SKM-1 treated with dmso at 0.1 percent for 144 hours (cell line): ENCODE measurements around the gene PEPD.
A peak's percentile ranks its signal among the peaks of the same experiment; 100 is the strongest.

Source experiments
- DNase-seq: peaks from one replicate; lab custom pipeline; 2025; ENCODE audit not compliant: unreplicated experiment; lab: John Stamatoyannopoulos, UW

Gene PEPD

DNA sequence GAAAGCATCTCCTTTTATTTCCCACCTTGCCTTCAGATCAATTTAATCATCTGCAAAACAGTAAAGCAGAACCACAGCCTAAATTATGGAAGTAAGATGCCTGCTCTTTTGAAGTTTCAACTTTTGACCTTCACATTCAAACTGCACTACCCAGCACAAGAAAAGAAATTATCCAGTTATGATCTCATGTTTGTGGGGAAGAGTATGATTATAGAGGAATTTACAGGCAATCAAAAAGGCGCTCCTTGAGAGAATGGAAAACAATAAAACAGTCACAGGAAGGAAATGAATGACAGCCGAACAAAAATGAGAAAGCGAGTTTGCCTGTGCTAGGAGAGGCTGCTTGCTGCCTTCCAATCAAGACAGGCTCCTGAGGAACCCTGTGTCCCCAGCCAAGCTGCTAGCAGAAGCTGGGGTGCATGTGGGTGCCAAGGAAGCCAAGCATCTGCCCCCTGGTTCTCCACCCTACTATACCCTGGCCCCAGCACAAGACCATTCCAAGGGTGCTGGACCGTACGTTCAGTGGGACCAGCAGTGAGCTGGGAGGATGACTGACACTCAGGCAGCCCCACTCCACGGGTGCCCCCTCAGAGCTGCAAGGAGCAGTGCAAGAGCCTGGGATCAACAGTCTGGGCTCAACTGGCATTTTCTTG, 47.8 kb downstream of the PEPD start:
- DNase-seq: no peak

GRCh38 chr19:33472691-33473652, 48.6 kb downstream of the PEPD start:
- DNase-seq: no peak

DNA sequence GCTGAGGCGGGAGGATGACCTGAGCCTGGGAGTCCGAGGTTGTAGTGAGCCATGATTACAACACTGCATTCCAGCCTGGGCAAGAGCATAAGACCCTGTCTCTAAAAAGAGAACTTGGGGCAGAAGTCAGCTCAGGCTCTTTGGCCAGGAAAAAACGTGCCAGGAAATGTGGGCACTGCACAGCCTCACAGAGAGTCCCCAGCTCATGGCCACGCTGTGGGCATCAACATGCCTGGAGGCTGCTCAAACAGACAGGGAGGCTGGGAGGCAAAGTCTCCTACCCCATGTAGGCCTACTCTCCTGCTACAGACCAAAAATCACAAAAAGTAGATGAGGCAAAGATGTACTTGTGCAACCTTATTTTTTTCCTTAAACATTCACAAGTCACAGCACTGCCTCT, 49.4 kb downstream of the PEPD start:
- no peak for DNase-seq

- no peak for DNase-seq
These were observed 50.2 kb downstream of the PEPD start for GRCh38 chr19:33471111-33471996.

- DNase-seq: no peak
These were observed 50.9 kb downstream of the PEPD start for GRCh38 chr19:33470686-33471085.

- DNase-seq: no peak
These were observed 51.6 kb downstream of the PEPD start for GRCh38 chr19:33470040-33470330.

DNA sequence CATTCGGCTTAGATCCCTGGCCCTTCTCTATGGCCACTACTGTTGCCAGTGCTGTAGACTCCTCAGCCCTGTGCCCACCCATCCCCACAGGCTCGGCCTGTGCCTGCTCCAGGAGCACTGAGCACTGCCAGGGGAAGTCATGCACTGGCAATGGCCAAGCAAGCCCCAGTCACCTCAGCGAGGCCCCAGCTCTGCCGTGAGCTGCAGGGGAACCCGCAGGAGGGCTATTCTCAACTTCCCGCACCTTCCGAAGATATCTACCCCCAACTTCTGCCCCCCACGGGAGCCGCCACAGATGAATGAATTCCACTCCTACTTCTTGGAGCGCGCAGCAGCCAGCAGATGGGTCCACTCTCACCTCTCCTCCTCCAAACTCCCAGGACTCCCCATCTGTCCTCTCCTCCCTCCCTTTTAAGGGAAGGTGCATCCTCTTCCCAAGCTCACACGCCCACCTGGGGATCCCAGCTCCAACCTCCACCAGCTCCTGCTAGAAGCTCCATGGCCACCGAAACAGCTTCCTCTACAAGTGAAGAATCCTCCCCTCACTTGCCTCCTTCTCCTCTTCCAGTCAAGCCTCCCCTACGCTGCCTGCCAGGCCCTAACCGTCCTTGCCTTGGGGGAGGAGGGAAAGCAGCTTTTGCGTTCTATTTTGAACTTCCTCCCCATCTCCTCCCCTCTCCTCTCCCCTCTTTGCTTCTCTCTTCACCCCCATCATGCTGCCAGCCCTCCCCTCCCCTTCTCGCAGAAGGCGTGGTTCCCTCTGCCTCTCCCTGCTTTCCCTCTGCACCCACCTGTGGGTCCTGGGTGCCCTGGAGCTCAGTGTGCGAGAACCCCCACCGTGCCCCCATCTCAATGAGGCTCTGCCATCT, 52.2 kb downstream of the PEPD start:
- no peak for DNase-seq

DNA sequence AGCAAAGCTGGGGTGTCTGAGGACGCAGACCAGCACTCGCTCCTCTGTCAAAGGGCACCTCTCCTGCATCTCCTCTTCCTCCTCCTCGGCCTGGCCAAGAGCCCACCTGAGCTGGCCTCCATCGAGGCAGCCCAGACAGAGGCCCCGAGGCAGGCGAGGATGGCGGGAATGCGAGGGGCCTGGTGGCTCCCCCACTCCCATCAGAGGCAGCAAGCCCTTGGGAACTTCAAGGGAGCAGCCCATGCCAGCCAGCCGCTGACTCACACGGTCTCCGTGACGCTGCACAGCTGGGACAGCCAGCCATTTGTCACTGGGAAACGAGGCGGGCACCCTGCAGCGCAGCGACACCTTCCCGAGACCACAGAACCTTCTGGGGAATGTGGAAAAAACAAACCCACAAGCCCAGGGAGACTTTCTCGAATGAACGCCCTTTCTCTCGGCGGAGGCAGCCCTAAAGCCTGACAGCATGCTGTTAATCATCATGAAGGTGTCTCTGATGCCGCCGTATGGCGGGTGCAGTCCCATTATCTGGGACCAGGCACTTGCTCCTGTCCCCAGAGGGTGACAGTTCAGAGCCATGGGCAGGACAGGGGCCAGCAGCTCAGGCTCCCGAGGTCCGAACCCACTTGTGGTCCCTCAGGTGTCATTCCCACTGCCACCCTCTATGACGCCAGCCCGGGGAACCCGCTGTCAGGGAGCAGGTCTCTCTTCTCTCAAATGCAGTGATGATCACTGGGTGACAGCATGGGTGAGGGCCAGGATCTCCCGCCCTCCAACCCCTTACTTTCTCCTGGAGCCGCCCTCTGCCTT, 53.0 kb downstream of the PEPD start:
- DNase-seq: no peak

- DNase-seq: no peak
These were observed 53.7 kb downstream of the PEPD start for GRCh38 chr19:33467851-33468250.

DNA sequence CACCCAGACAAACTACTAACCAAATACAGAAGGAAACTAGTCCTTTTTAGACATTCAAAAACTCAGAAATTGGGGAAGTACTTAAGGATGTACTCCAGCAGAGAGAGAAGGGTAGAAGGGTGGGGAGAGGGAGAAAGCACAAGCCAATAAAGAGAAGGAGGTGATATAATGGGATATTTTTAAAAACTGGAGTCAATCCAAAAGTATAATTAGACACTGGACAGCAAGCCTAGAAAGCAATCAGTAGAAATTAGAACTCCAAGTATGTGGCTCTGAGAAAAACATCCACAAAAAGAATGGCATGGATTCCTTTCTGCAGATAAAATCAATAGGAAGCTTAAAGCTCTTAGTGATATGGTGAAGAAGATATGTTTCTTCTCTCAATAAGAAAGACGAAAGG, 55.8 kb downstream of the PEPD start:
- DNase-seq: peak; percentile 1

DNA sequence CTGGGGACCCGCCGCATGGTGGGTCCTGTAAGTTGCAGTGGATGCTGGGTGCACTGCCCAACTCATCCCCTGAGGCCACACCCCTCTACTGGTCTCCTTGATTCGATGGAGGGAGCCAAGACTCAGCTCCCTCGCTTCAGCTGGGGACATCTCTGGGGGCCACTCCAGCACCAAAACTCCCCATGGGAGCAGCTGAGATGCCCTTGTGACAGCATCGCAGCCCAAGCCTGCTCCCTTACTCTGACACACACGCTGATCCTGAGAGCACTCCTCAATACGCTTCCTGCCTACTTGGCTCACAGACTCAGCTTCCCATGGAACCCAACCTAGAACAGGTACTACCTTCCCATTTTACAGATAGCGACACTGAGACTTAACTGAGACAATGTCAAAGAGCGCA, 56.2 kb downstream of the PEPD start:
- DNase-seq: no peak

GRCh38 chr19:33464733-33465115, 56.9 kb downstream of the PEPD start:
- DNase-seq: no peak

GRCh38 chr19:33464010-33464732, 57.4 kb downstream of the PEPD start:
- no peak for DNase-seq

- DNase-seq: no peak
These were observed 58.4 kb downstream of the PEPD start for GRCh38 chr19:33463199-33463598.

DNA sequence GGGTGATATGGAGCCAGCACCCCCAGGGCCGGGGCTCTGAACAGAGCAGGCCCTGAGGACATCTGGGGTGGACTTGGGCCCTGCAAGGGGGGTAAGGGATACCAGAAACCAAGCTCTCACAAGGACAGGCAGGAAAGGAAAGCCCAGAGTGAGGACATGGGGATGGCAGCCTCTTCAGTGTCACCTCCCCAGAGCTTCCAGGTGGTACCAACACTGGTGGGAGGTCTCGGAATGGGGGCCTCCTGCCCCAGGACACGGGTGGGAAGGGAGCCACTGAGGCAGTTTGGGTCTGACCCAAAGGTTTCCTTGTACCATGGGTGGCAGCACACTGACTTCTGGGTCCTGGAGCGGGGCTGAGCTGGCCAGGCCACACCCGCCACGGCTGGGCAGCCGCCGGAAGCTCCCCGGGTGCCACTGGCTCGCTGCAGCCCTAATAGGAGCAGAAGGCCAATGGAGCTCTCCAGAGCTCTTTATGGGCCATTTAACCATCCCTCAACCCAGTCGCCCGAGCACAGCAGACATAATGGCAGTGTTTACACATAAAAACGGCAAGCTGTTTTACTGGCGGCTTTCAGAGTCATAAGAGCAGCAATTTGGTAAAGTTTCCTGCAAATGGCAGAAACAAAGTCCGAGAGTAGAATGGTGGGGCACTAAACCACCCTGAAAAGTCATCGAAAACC, 59.3 kb downstream of the PEPD start:
- no peak for DNase-seq

DNA sequence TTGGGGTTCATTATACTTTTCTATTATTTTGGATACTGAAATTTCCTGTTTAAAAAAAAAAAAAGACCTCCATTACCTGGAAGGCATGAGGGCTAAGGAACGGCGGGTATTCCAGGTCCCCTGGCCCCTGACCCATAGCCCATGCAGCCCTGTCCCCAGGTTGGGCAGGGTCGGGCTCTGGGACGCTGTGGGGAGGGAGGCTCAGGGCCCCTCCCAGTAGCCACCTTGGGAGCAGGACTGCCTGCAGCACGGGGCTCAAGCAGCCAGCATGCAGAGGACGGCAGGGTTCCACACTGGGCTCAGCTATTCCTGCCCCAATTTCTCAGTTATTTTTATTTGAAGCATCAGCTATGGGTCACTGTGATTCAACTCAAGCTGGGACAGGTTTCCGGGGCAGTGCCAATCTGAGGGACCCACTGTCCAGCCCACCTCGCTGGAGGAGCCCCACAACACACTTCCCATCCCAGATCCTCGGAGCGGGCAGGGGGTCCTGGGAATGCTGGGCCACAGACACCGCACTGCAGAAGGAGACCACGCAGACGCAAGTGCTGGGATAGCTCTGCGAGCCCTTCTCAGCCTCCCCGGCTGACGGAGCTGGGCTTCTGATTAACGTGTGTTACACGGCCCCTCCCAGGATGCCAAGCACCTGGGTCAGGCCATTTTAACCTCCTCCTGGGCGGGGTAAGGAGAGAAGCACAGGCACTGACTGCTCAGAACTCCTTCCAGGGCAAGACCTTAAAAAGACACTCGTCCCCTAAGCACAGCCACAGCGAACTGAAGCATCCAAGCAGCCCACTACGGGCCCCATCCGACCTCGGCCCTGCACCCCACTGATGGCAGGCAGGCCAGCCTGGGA, 60.1 kb downstream of the PEPD start:
- no peak for DNase-seq

GRCh38 chr19:33460221-33460908, 61.2 kb downstream of the PEPD start:
- DNase-seq: no peak
